ENCODE results near the gene GPC6. TPM values are rescaled to one million over a fixed set of nuclear protein-coding genes. Genes with fewer than 3 reads are reported as not detected.

Gene GPC6
- total and polyA plus RNA-seq, 10 donors = 0.22 to 9.3 (median 4.5) TPM

- TF ChIP-seq POLR2A (IDR thresholded peaks at IDR 0.05) (no peak), POLR2AphosphoS5 (IDR thresholded peaks at IDR 0.05) (no peak), CTCF (IDR thresholded peaks at IDR 0.05 in 8 of 11, conservative IDR thresholded peaks at IDR 0.05 in 3 of 11) (no peak)
- DNase-seq = no peak
- no peaks in the 10 kb centered on the region for H3K9me3 ChIP-seq
- H3K27ac ChIP-seq = no peak overlapping the region
- H3K27me3 ChIP-seq (replicated peaks in 1 of 7) = no peaks in the 10 kb centered on the region
- intact Hi-C loops (cut with DNase I; ENCODE audit: low total_unique reads) = no loop called here
- H3K4me1 ChIP-seq = peaks cover 0 to 8% (median 0%) of the 10 kb centered on the region in 6 donors
- 93 to 97% (median 94%) methylated on average over 2 of the region's 2 CpGs for WGBS, 5 donors
- H3K36me3 ChIP-seq = no peaks in the 10 kb centered on the region
- no peak overlapping the region for H3K4me3 ChIP-seq
Observed at GRCh38 chr13:94172416-94172815, 945.8 kb downstream of the GPC6 start.

GRCh38 chr13:94173312-94173854 lies 946.8 kb downstream of the GPC6 start:
- intact Hi-C loops (cut with DNase I; ENCODE audit: low total_unique reads) = no loop called here
- Histone ChIP-seq H3K4me1 (peaks cover 0 to 8% (median 0%) of the 10 kb centered on the region in 6 donors), H3K27me3 (replicated peaks in 1 of 7) (no peaks in the 10 kb centered on the region), H3K36me3 (no peaks in the 10 kb centered on the region), H3K4me3 (no peak overlapping the region), H3K27ac (no peak overlapping the region), H3K9me3 (no peaks in the 10 kb centered on the region)
- TF ChIP-seq POLR2AphosphoS5 (IDR thresholded peaks at IDR 0.05) = no peak
- no peak for TF ChIP-seq POLR2A (IDR thresholded peaks at IDR 0.05)
- TF ChIP-seq CTCF (IDR thresholded peaks at IDR 0.05 in 8 of 11, conservative IDR thresholded peaks at IDR 0.05 in 3 of 11) = no peak
- DNase-seq = no peak
- 75 to 94% (median 83%) methylated on average over 4 of the region's 4 CpGs for WGBS, 5 donors

- no peak overlapping the region for H3K4me3 ChIP-seq
- peaks cover 0 to 8% (median 0%) of the 10 kb centered on the region in 6 donors for H3K4me1 ChIP-seq
- TF ChIP-seq POLR2AphosphoS5 (IDR thresholded peaks at IDR 0.05) = no peak
- TF ChIP-seq CTCF (IDR thresholded peaks at IDR 0.05 in 8 of 11, conservative IDR thresholded peaks at IDR 0.05 in 3 of 11) = no peak
- TF ChIP-seq POLR2A (IDR thresholded peaks at IDR 0.05) = no peak
- no peak for DNase-seq
- intact Hi-C loops (cut with DNase I; ENCODE audit: low total_unique reads) = no loop called here
- no peak overlapping the region for H3K27ac ChIP-seq
- no peaks in the 10 kb centered on the region for H3K9me3 ChIP-seq
- H3K27me3 ChIP-seq (replicated peaks in 1 of 7) = no peaks in the 10 kb centered on the region
- H3K36me3 ChIP-seq = no peaks in the 10 kb centered on the region
Observed at GRCh38 chr13:94174009-94174408, 947.4 kb downstream of the GPC6 start.

- 87 to 96% (median 92%) methylated on average over 1 of the region's 1 CpG for WGBS, 5 donors
- Histone ChIP-seq H3K27ac (no peak overlapping the region), H3K27me3 (replicated peaks in 1 of 7) (no peaks in the 10 kb centered on the region), H3K36me3 (no peaks in the 10 kb centered on the region), H3K4me3 (no peak overlapping the region), H3K4me1 (no peaks in the 10 kb centered on the region), H3K9me3 (no peaks in the 10 kb centered on the region)
- TF ChIP-seq POLR2AphosphoS5 (IDR thresholded peaks at IDR 0.05) (no peak), CTCF (IDR thresholded peaks at IDR 0.05 in 8 of 11, conservative IDR thresholded peaks at IDR 0.05 in 3 of 11) (no peak), POLR2A (IDR thresholded peaks at IDR 0.05) (no peak)
- intact Hi-C loops (cut with DNase I; ENCODE audit: low total_unique reads) = no loop called here
- DNase-seq = no peak
Observed at GRCh38 chr13:94175076-94175475, 948.5 kb downstream of the GPC6 start.
